HepG2 (cell line): Measurements from ENCODE around the gene PIK3CB. TPM values are rescaled to one million over a fixed set of nuclear protein-coding genes. Genes with fewer than 3 reads are reported as not detected.

Source experiments
- ADNP ChIP-seq: sonication (generic); formaldehyde crosslinking; IDR thresholded peaks from 2 replicates; pipeline ENCODE4 v1.4.0; 2020; ENCODE audit warnings: missing genetic modification reagents
- ATF7 ChIP-seq, 2 experiments: fragments of 450-650 bp in 1 of 2; sonication (generic) in 1 of 2; formaldehyde crosslinking in 1 of 2; IDR thresholded peaks; 2 replicates each; pipeline versions ENCODE4 v1.4.0 to v1.6.1; 2016 to 2020; ENCODE audit warnings: antibody characterized with exemption in 1 of 2, mild to moderate bottlenecking in 1 of 2, missing genetic modification reagents in 1 of 2
- BCL6 ChIP-seq: IDR thresholded peaks from 2 replicates; pipeline ENCODE4 v1.6.1; 2016; ENCODE audit warnings: missing genetic modification reagents, missing compliant biosample characterization
- EZH2 ChIP-seq: conservative IDR thresholded peaks from 2 replicates; pipeline ENCODE4 v1.6.1; 2012; ENCODE audit warnings: mild to moderate bottlenecking, low read depth, low read length, moderate library complexity
- GATAD1 ChIP-seq: IDR thresholded peaks from 2 replicates; pipeline ENCODE4 v1.6.1; 2016; ENCODE audit warnings: missing genetic modification reagents, missing compliant biosample characterization
- JUNB ChIP-seq: sonication (generic); formaldehyde crosslinking; IDR thresholded peaks from 2 replicates; pipeline ENCODE4 v1.8.0; 2022; ENCODE audit warnings: missing genetic modification reagents, mild to moderate bottlenecking, borderline replicate concordance
- KLF15 ChIP-seq: sonication (generic); formaldehyde crosslinking; IDR thresholded peaks from 2 replicates; pipeline ENCODE4 v1.8.1; 2023; ENCODE audit warnings: borderline replicate concordance, mild to moderate bottlenecking, inconsistent platforms, missing genetic modification reagents, mixed read lengths
- MED8 ChIP-seq: sonication (generic); formaldehyde crosslinking; IDR thresholded peaks from 2 replicates; pipeline ENCODE4 v1.8.1; 2023; ENCODE audit warnings: mild to moderate bottlenecking, missing genetic modification reagents; ENCODE audit not compliant: insufficient replicate concordance
- ZBTB1 ChIP-seq: sonication (generic); formaldehyde crosslinking; IDR thresholded peaks from 2 replicates; pipeline ENCODE4 v1.4.0; 2020; ENCODE audit warnings: missing genetic modification reagents, borderline replicate concordance
- ZNF10 ChIP-seq: sonication (generic); formaldehyde crosslinking; IDR thresholded peaks from 2 replicates; pipeline ENCODE4 v1.4.0; 2020; ENCODE audit warnings: mild to moderate bottlenecking, low read depth, missing genetic modification reagents, borderline replicate concordance
- ZNF124 ChIP-seq: sonication (generic); formaldehyde crosslinking; IDR thresholded peaks from 2 replicates; pipeline ENCODE4 v1.4.0; 2020; ENCODE audit warnings: missing genetic modification reagents
- ZNF263 ChIP-seq: sonication (generic); formaldehyde crosslinking; IDR thresholded peaks from 2 replicates; pipeline ENCODE4 v1.4.0; 2020; ENCODE audit warnings: missing genetic modification reagents
- ZNF280D ChIP-seq: sonication (generic); formaldehyde crosslinking; IDR thresholded peaks from 2 replicates; pipeline ENCODE4 v1.5.1; 2020; ENCODE audit warnings: mild to moderate bottlenecking, missing genetic modification reagents
- polyA plus RNA-seq, 8 experiments: library from polyadenylated mRNA; depleted of rRNA in 3 of 8; stranded (reverse) in 7 of 8; unstranded in 1 of 8; fragments of >200 nt; fragmentation: Illumina TruSeq in 4 of 8; extraction: Trizol in 4 of 8; gene quantifications; 2 replicates each; pipeline versions ENCODE4 v1.2.1 to v1.2.3, GENCODE V29; 2011 to 2016; ENCODE audit warnings: low read depth in 4 of 8, missing spikeins in 1 of 8, mixed read lengths in 1 of 8; ENCODE audit not compliant: insufficient read depth in 1 of 8
- total RNA-seq, 5 experiments: library from RNA; depleted of rRNA; stranded (reverse); fragments of >200 nt; fragmentation: Illumina TruSeq; extraction: Trizol; gene quantifications; 2 replicates each; pipeline ENCODE4 v1.2.3, GENCODE V29; 2016; ENCODE audit warnings: low read depth in 1 of 5
- TF ChIP-seq, protein P1 (sequence below): sonication (generic); formaldehyde crosslinking; conservative IDR thresholded peaks from 2 replicates; pipeline ENCODE4 v1.8.0; 2022; ENCODE audit warnings: missing genetic modification reagents
- TF ChIP-seq, protein P2 (sequence below): sonication (generic); formaldehyde crosslinking; IDR thresholded peaks from 2 replicates; pipeline ENCODE4 v1.9.0; 2021; ENCODE audit warnings: mild to moderate bottlenecking, missing genetic modification reagents

The PIK3CB gene
- total and polyA plus RNA-seq, 2 of the 13 experiments (the other 11 are each of a cell fraction or from before 2014, with no cell fraction given): 6.6 to 18.7 TPM

DNA sequence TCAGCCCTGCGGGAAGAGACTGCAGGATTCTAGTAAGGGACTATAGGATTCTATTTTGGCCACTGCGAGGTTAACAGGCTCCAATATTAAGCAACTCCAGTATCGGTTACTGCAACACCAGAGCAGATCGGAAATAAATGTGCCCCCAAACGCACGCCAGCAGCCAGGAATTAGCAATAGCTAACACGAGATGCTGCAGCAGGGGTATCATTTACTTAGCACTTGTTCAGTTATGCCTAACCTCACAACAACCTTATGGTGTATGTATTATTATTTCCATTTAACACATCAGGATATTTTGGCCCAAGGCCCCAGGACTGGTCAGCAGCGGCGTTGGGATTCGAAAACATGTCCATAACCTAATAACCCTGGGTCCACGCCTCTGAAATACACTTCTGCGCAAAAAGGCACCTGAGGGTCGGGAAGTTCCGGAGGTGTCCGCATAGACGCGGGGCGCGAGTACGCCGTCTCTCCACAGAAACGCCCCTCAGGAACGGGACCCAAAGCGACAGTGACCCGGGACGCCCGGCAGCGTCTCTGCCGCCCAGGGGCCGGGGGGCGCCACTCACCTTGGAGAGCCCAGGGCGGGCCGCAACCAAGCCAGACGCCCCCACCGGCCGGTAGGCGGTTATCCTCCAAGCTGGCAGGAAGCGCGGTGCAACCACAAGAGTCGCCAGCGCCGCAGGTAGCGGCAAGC is 681 bp downstream of the PIK3CB start (continued):
- TF ChIP-seq, protein P1, sequence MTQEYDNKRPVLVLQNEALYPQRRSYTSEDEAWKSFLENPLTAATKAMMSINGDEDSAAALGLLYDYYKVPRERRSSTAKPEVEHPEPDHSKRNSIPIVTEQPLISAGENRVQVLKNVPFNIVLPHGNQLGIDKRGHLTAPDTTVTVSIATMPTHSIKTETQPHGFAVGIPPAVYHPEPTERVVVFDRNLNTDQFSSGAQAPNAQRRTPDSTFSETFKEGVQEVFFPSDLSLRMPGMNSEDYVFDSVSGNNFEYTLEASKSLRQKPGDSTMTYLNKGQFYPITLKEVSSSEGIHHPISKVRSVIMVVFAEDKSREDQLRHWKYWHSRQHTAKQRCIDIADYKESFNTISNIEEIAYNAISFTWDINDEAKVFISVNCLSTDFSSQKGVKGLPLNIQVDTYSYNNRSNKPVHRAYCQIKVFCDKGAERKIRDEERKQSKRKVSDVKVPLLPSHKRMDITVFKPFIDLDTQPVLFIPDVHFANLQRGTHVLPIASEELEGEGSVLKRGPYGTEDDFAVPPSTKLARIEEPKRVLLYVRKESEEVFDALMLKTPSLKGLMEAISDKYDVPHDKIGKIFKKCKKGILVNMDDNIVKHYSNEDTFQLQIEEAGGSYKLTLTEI (CRISPR knock-in tag): no peak
- no peak for TF ChIP-seq JUNB (CRISPR knock-in tag)
- no peak for TF ChIP-seq EZH2
- no peak for TF ChIP-seq ZNF280D (CRISPR knock-in tag)
- no peak for TF ChIP-seq ZNF263 (CRISPR knock-in tag)
- TF ChIP-seq KLF15 (CRISPR knock-in tag): no peak
- TF ChIP-seq, protein P2, sequence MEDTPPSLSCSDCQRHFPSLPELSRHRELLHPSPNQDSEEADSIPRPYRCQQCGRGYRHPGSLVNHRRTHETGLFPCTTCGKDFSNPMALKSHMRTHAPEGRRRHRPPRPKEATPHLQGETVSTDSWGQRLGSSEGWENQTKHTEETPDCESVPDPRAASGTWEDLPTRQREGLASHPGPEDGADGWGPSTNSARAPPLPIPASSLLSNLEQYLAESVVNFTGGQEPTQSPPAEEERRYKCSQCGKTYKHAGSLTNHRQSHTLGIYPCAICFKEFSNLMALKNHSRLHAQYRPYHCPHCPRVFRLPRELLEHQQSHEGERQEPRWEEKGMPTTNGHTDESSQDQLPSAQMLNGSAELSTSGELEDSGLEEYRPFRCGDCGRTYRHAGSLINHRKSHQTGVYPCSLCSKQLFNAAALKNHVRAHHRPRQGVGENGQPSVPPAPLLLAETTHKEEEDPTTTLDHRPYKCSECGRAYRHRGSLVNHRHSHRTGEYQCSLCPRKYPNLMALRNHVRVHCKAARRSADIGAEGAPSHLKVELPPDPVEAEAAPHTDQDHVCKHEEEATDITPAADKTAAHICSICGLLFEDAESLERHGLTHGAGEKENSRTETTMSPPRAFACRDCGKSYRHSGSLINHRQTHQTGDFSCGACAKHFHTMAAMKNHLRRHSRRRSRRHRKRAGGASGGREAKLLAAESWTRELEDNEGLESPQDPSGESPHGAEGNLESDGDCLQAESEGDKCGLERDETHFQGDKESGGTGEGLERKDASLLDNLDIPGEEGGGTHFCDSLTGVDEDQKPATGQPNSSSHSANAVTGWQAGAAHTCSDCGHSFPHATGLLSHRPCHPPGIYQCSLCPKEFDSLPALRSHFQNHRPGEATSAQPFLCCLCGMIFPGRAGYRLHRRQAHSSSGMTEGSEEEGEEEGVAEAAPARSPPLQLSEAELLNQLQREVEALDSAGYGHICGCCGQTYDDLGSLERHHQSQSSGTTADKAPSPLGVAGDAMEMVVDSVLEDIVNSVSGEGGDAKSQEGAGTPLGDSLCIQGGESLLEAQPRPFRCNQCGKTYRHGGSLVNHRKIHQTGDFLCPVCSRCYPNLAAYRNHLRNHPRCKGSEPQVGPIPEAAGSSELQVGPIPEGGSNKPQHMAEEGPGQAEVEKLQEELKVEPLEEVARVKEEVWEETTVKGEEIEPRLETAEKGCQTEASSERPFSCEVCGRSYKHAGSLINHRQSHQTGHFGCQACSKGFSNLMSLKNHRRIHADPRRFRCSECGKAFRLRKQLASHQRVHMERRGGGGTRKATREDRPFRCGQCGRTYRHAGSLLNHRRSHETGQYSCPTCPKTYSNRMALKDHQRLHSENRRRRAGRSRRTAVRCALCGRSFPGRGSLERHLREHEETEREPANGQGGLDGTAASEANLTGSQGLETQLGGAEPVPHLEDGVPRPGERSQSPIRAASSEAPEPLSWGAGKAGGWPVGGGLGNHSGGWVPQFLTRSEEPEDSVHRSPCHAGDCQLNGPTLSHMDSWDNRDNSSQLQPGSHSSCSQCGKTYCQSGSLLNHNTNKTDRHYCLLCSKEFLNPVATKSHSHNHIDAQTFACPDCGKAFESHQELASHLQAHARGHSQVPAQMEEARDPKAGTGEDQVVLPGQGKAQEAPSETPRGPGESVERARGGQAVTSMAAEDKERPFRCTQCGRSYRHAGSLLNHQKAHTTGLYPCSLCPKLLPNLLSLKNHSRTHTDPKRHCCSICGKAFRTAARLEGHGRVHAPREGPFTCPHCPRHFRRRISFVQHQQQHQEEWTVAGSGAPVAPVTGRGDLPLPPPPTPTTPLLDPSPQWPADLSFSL (CRISPR knock-in tag): no peak
- TF ChIP-seq ATF7 (IDR thresholded peaks at IDR 0.05): no peak
- TF ChIP-seq ATF7 (CRISPR knock-in tag; IDR thresholded peaks at IDR 0.05): no peak
- peak; percentile 38; the same call in 1 of the 2 replicates for TF ChIP-seq BCL6
- no peak for TF ChIP-seq MED8 (CRISPR knock-in tag)
- no peak for TF ChIP-seq ZNF10 (CRISPR knock-in tag)
- TF ChIP-seq GATAD1 (CRISPR knock-in tag): peak; percentile 30
- TF ChIP-seq ADNP (CRISPR knock-in tag): peak; percentile 9; the same call in 1 of the 2 replicates
- TF ChIP-seq ZBTB1 (CRISPR knock-in tag): no peak
- no peak for TF ChIP-seq ZNF124 (CRISPR knock-in tag)
